Loucy (cell line): Measurements from ENCODE around the gene CCDC102A.

Experiments
- EZH2phosphoT487 ChIP-seq: fragments of 200-600 bp; IDR thresholded peaks from 2 replicates; pipeline ENCODE4 v1.6.1; 2018; ENCODE audit warnings: antibody characterized with exemption, mild to moderate bottlenecking, moderate library complexity, borderline replicate concordance
- TF ChIP-seq, protein P1 (sequence below): fragments of 200-600 bp; sonication (generic); conservative IDR thresholded peaks from 2 replicates; pipeline ENCODE4 v1.5.1; 2014; ENCODE audit warnings: mild to moderate bottlenecking, antibody characterized with exemption, low read length

- TF ChIP-seq, protein P1, sequence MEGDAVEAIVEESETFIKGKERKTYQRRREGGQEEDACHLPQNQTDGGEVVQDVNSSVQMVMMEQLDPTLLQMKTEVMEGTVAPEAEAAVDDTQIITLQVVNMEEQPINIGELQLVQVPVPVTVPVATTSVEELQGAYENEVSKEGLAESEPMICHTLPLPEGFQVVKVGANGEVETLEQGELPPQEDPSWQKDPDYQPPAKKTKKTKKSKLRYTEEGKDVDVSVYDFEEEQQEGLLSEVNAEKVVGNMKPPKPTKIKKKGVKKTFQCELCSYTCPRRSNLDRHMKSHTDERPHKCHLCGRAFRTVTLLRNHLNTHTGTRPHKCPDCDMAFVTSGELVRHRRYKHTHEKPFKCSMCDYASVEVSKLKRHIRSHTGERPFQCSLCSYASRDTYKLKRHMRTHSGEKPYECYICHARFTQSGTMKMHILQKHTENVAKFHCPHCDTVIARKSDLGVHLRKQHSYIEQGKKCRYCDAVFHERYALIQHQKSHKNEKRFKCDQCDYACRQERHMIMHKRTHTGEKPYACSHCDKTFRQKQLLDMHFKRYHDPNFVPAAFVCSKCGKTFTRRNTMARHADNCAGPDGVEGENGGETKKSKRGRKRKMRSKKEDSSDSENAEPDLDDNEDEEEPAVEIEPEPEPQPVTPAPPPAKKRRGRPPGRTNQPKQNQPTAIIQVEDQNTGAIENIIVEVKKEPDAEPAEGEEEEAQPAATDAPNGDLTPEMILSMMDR: no peak
- no peak for TF ChIP-seq EZH2phosphoT487
These were observed 18.7 kb downstream of the CCDC102A start for GRCh38 chr16:57517397-57518367.
